HepG2 (cell line): Measurements from ENCODE around the gene IRGQ.
"Not testable (repeated sequence)": the region's sequence is repeated elsewhere in the genome, so short reads cannot be mapped to it uniquely, and the experiment has no call there.

ENCODE experiments used
- ATF7 ChIP-seq, 2 experiments: fragments of 450-650 bp in 1 of 2; sonication (generic) in 1 of 2; formaldehyde crosslinking in 1 of 2; IDR thresholded peaks; 2 replicates each; pipeline versions ENCODE4 v1.4.0 to v1.6.1; 2016 to 2020; ENCODE audit warnings: antibody characterized with exemption in 1 of 2, mild to moderate bottlenecking in 1 of 2, missing genetic modification reagents in 1 of 2
- CTCF ChIP-seq: sonication (generic); formaldehyde crosslinking; IDR thresholded peaks from 2 replicates; pipeline ENCODE4 v1.5.0; 2020; ENCODE audit warnings: mild to moderate bottlenecking, missing genetic modification reagents, moderate library complexity
- EZH2 ChIP-seq: conservative IDR thresholded peaks from 2 replicates; pipeline ENCODE4 v1.6.1; 2012; ENCODE audit warnings: mild to moderate bottlenecking, low read depth, low read length, moderate library complexity
- HDAC2 ChIP-seq: sonication (generic); formaldehyde crosslinking; IDR thresholded peaks from 2 replicates; pipeline ENCODE4 v1.4.0; 2020; ENCODE audit warnings: missing genetic modification reagents
- MXD3 ChIP-seq: IDR thresholded peaks from 2 replicates; pipeline ENCODE4 v1.6.1; 2016; ENCODE audit warnings: mild to moderate bottlenecking, missing biosample characterization, missing genetic modification reagents
- PHF20 ChIP-seq: sonication (generic); formaldehyde crosslinking; IDR thresholded peaks from 2 replicates; pipeline ENCODE4 v1.5.0; 2020; ENCODE audit warnings: mild to moderate bottlenecking, missing genetic modification reagents
- POLR2AphosphoS5 ChIP-seq: IDR thresholded peaks from 2 replicates; pipeline ENCODE4 v1.6.1; 2012; ENCODE audit warnings: low read depth, low read length
- SMAD3 ChIP-seq: sonication (generic); formaldehyde crosslinking; IDR thresholded peaks from 2 replicates; pipeline ENCODE4 v1.4.0; 2020; ENCODE audit warnings: missing genetic modification reagents
- ZBTB43 ChIP-seq: sonication (generic); formaldehyde crosslinking; conservative IDR thresholded peaks from 2 replicates; pipeline ENCODE4 v1.4.0; 2020; ENCODE audit warnings: missing genetic modification reagents
- ZNF530 ChIP-seq: sonication (generic); formaldehyde crosslinking; IDR thresholded peaks from 2 replicates; pipeline ENCODE4 v1.5.0; 2020; ENCODE audit warnings: low read depth, mild to moderate bottlenecking, missing genetic modification reagents

GRCh38 chr19:43635561-43635940, 39.6 kb upstream of the IRGQ start:
- not testable (repeated sequence) for TF ChIP-seq PHF20 (CRISPR knock-in tag); SMAD3 (CRISPR knock-in tag); EZH2; HDAC2 (CRISPR knock-in tag); POLR2AphosphoS5; ZNF530 (CRISPR knock-in tag); CTCF (CRISPR knock-in tag); ATF7 (IDR thresholded peaks at IDR 0.05); ATF7 (CRISPR knock-in tag; IDR thresholded peaks at IDR 0.05); MXD3 (CRISPR knock-in tag); ZBTB43 (CRISPR knock-in tag)
